Measurements from ENCODE around the gene MRPL18. TPM values are rescaled to one million over a fixed set of nuclear protein-coding genes. Genes with fewer than 3 reads are reported as not detected.

MRPL18 gene
- total and polyA plus RNA-seq, 2 of the 8 experiments (the other 6 are each of a cell fraction or from before 2014, with no cell fraction given) = 58.7 to 79.8 TPM

GRCh38 chr6:159844737-159845645, 54.7 kb downstream of the MRPL18 start:
- CTCF ChIA-PET (ENCODE audit: partially characterized antibody) = interaction anchor here (0.6 to 2.5 kb wide), 5 partner anchors 9 to 124 kb away, joined by 3 to 9 read pairs (median 4); no protein-coding TSS in a partner anchor

More at GRCh38 chr6:159844737-159845645, 54.7 kb downstream of the MRPL18 start:
- POLR2A ChIA-PET (ENCODE audit: partially characterized antibody) = interaction anchor here (1.3 kb wide), 1 partner anchor 31 kb away, joined by 3 read pairs; no protein-coding TSS in a partner anchor
- DNase-seq (ENCODE audit: low read depth in 1 of 2, low spot score in 2 of 2) = no peak
- H3K14ac ChIP-seq (ENCODE audit: insufficient read length) = no peak overlapping the region
- H3K79me1 ChIP-seq (ENCODE audit: low read depth, low read length) = no peaks in the 10 kb centered on the region
- no peak overlapping the region for H2BK12ac ChIP-seq (ENCODE audit: low read depth, low read length)
- H4K20me1 ChIP-seq (replicated peaks in 1 of 2; ENCODE audit: control insufficient read depth in 1 of 2, insufficient read depth in 2 of 2, low read length in 2 of 2) = no peaks in the 10 kb centered on the region
- H3K4me1 ChIP-seq (replicated peaks in 1 of 4; ENCODE audit: control insufficient read depth in 3 of 4, insufficient read depth in 4 of 4, low read length in 3 of 4) = no peaks in the 10 kb centered on the region; a peak in 1 of 7 replicates
- no peaks in the 10 kb centered on the region for H3K36me3 ChIP-seq (ENCODE audit: control insufficient read depth in 2 of 4, insufficient read depth in 4 of 4, low read length in 3 of 4)
- H4K5ac ChIP-seq (ENCODE audit: insufficient read length, low read depth, low read length) = no peak overlapping the region
- H2BK120ac ChIP-seq (replicated peaks; ENCODE audit: low read depth, low read length) = no peak overlapping the region
- no peak overlapping the region for H3K56ac ChIP-seq (replicated peaks; ENCODE audit: insufficient read length, low read depth, low read length)
- H2AFZ ChIP-seq (ENCODE audit: low read length) = 0 out of 2 replicates have a peak overlapping the region, but pooled peaks have one; percentile 22
- no peak overlapping the region for H2BK15ac ChIP-seq (ENCODE audit: low read length)
- H3K9ac ChIP-seq (replicated peaks in 1 of 4; ENCODE audit: extremely low read depth in 1 of 4, low read depth in 3 of 4, low read length in 3 of 4) = no peak overlapping the region
- H2BK20ac ChIP-seq (ENCODE audit: low read length) = no peak overlapping the region
- H3K4me3 ChIP-seq (ENCODE audit: extremely low read depth in 1 of 4, insufficient read depth in 2 of 4, low read depth in 3 of 4, low read length in 4 of 4) = no peak overlapping the region
- no peak overlapping the region for H4K91ac ChIP-seq (replicated peaks; ENCODE audit: insufficient read length, low read length)
- no peak overlapping the region for H3K27ac ChIP-seq (ENCODE audit: low read depth, low read length)
- H4K8ac ChIP-seq (ENCODE audit: extremely low read depth, insufficient read depth, low read length) = no peak overlapping the region
- no peak overlapping the region for H3K23ac ChIP-seq (ENCODE audit: insufficient read length)
- H3K27me3 ChIP-seq (replicated peaks in 1 of 4; ENCODE audit: control insufficient read depth in 3 of 4, extremely low read depth in 1 of 4, insufficient read depth in 3 of 4, low read length in 3 of 4) = no peaks in the 10 kb centered on the region
- no peak overlapping the region for H3K4me2 ChIP-seq (ENCODE audit: insufficient read depth in 1 of 2, low read depth in 2 of 2, low read length in 2 of 2)
- H3K18ac ChIP-seq (ENCODE audit: extremely low read depth, low read length) = no peak overlapping the region; the same call in 1 of the 2 replicates
- H3K4ac ChIP-seq (replicated peaks; ENCODE audit: insufficient read length, low read depth, low read length) = peak overlapping the region; percentile 5
- no peak overlapping the region for H2AK5ac ChIP-seq (ENCODE audit: low read depth, low read length)
- H3K23me2 ChIP-seq (ENCODE audit: low read depth, low read length) = no peaks in the 10 kb centered on the region
- FAIRE-seq = no peak
- TF ChIP-seq POU5F1 (IDR thresholded peaks at IDR 0.05; ENCODE audit: low read depth, low read length) (no peak), EP300 (IDR thresholded peaks at IDR 0.05; ENCODE audit: borderline replicate concordance in 1 of 2, low read depth in 2 of 2, low read length in 2 of 2) (no peak), SP4 (IDR thresholded peaks at IDR 0.05; ENCODE audit: low read length) (no peak), E2F6 (IDR thresholded peaks at IDR 0.05) (no peak), SUZ12 (IDR thresholded peaks at IDR 0.05; ENCODE audit: low read length) (no peak), RBBP5 (IDR thresholded peaks at IDR 0.05; ENCODE audit: borderline replicate concordance, low read depth, low read length) (no peak)
- no peaks in the 10 kb centered on the region for H3K79me2 ChIP-seq (ENCODE audit: control insufficient read depth in 1 of 2, insufficient read depth in 2 of 2, low read length in 2 of 2)
- peaks cover 9% of the 10 kb centered on the region in 2 experiments; a peak in 2 of 4 replicates for H3K9me3 ChIP-seq (ENCODE audit: insufficient read depth in 2 of 2, low read depth in 1 of 2, low read length in 1 of 2)
- 77% methylated on average over 13 of the region's 13 CpGs; no CpG with 5 or more reads in 1 of the 2 experiments for WGBS, 2 experiments (ENCODE audit: extremely low coverage in 1 of 2, insufficient coverage in 1 of 2, insufficient read length in 1 of 2, insufficient replicate concordance in 2 of 2, low coverage in 1 of 2, low lambda C conversion rate in 2 of 2, missing lambda C conversion rate in 1 of 2)
- H2BK5ac ChIP-seq (ENCODE audit: low read depth, low read length) = no peak overlapping the region

Measured in H1 (cell line).